Naive B cell (primary cell): Measurements from ENCODE around the gene DOK5. TPM values are rescaled to one million over a fixed set of nuclear protein-coding genes. Genes with fewer than 3 reads are reported as not detected.

Experiments
- ATAC-seq, 2 donors: fragments of 150-1000 bp; cut with Tn5 transposase; 2 replicates each; pipeline ENCODE4 v1.10.0; 2021; ENCODE audit warnings: low read depth in 2 of 2, mild to moderate bottlenecking in 2 of 2, moderate library complexity in 2 of 2
- DNase-seq: peaks from one replicate; pipeline ENCODE4 v3.0.0; 2022
- H3K27ac Mint-ChIP-seq, 6 donors: one replicate each; pipeline ENCODE4 v1.8.0; 2020 to 2022; ENCODE audit warnings: mild to moderate bottlenecking in 6 of 6, mixed read lengths in 6 of 6, moderate library complexity in 5 of 6, inconsistent platforms in 2 of 6
- H3K27me3 Mint-ChIP-seq, 3 donors: one replicate each; pipeline ENCODE4 v1.8.0; 2021 to 2022; ENCODE audit warnings: mixed read lengths in 3 of 3, mild to moderate bottlenecking in 1 of 3
- H3K36me3 Mint-ChIP-seq, 2 donors: one replicate each; pipeline ENCODE4 v1.8.0; 2020 to 2022; ENCODE audit warnings: mixed read lengths in 2 of 2, inconsistent platforms in 1 of 2, mild to moderate bottlenecking in 1 of 2
- H3K4me1 Mint-ChIP-seq, 3 donors: one replicate each; pipeline ENCODE4 v1.8.0; 2020 to 2022; ENCODE audit warnings: mixed read lengths in 3 of 3, inconsistent platforms in 1 of 3, mild to moderate bottlenecking in 1 of 3, moderate library complexity in 1 of 3
- H3K4me3 Mint-ChIP-seq, 8 donors: one replicate each; pipeline ENCODE4 v1.8.0; 2020 to 2022; ENCODE audit warnings: mild to moderate bottlenecking in 8 of 8, mixed read lengths in 8 of 8, moderate library complexity in 8 of 8, inconsistent platforms in 2 of 8
- H3K9me3 Mint-ChIP-seq, 7 donors: one replicate each; pipeline ENCODE4 v1.8.0; 2020 to 2022; ENCODE audit warnings: mixed read lengths in 7 of 7, mild to moderate bottlenecking in 5 of 7, inconsistent platforms in 2 of 7, moderate library complexity in 1 of 7
- polyA plus RNA-seq, 6 donors: library from polyadenylated mRNA; unstranded; fragments of 300-500 nt; fragmentation: Illumina TruSeq; gene quantifications; one replicate each; pipeline ENCODE4 v1.2.3, GENCODE V29; 2021; ENCODE audit warnings: low read depth in 6 of 6

The DOK5 gene
- polyA plus RNA-seq, 6 donors from 2014 or later, result not detected

- Mint-ChIP-seq H3K27me3 (peaks cover 0 to 9% (median 3%) of the 10 kb centered on the region in 3 donors), H3K36me3 (no peaks in the 10 kb centered on the region), H3K27ac (no peak overlapping the region), H3K4me3 (no peak overlapping the region), H3K9me3 (peaks cover 0 to 7% (median 0%) of the 10 kb centered on the region in 7 donors), H3K4me1 (no peaks in the 10 kb centered on the region)
- DNase-seq (no peak), ATAC-seq (no peak)
Observed at GRCh38 chr20:54698373-54698772, 223.0 kb downstream of the DOK5 start.
